ENCODE data around the gene C12orf42.

The C12orf42 gene

GRCh38 chr12:103336940-103337339, 158.8 kb downstream of the C12orf42 start:
- no peak for DNase-seq (ENCODE audit: low read depth in 2 of 2)

- no peak for DNase-seq (ENCODE audit: low read depth in 2 of 2)
Measured at GRCh38 chr12:103334466-103334865, 161.3 kb downstream of the C12orf42 start.

DNA sequence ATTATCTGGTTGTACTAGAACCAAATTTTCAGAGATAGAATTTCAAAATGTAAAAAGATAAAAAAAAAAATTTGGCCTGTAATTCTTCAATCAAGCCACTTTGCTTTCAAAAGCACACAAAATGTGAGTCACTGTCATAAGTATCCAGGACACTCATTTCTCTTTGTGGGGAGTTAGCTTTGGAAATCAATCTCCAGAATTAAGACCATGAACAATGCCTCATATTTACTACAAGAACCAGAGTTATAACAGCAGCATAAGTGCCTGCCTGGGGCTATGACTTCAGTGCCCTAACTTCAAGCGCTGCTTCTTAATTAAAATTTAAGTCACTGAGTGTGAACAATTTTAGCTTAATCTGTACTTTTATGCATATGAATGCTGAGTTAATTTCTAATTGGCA, 162.1 kb downstream of the C12orf42 start:
- DNase-seq (ENCODE audit: low read depth in 2 of 2), result no peak

GRCh38 chr12:103331643-103332042, 164.1 kb downstream of the C12orf42 start:
- DNase-seq (ENCODE audit: low read depth in 2 of 2), result no peak

- no peak for DNase-seq (ENCODE audit: low read depth in 2 of 2)
Measured at GRCh38 chr12:103330672-103331071, 165.1 kb downstream of the C12orf42 start.

DNA sequence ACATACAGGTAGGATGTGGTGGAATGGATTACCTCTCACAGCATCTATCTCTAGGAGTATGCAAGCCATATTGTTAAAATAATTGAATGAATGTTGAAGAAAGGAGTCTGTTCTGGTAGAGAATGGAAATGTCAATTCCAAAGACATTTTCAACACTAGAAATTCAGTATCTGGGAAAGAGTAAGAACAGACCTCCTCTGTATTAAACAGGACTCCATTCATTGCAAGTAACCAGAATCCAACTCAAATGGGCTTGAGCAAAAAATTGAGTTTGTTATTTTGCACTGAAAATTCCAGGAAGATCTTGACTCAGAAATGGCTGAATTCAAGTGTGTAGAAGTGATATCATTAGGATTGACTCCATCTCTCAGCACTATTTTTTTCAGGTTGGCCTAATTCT, 168.1 kb downstream of the C12orf42 start:
- no peak for DNase-seq (ENCODE audit: low read depth in 2 of 2)

GRCh38 chr12:103326190-103326589, 169.6 kb downstream of the C12orf42 start:
- DNase-seq (ENCODE audit: low read depth in 2 of 2), result no peak

DNA sequence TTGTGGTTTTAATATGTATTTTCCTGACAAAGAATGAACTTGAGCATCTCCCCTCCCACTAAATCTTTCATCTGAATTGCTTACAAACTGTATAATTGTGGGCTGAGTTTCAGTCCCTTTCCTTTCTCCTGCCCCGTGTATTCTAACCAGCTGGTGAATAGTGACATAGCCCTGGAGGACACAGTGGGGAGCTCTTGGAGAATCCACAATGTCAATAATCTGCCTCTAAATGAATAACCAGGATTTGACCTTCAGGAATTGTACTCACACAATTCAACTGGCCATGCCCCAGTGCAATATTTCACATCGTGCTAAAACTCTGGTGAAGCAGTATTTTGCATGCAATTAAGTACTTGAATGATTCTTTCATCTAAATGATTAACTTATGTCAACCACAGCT, 177.2 kb downstream of the C12orf42 start:
- DNase-seq (ENCODE audit: low read depth in 2 of 2), result no peak

DNA sequence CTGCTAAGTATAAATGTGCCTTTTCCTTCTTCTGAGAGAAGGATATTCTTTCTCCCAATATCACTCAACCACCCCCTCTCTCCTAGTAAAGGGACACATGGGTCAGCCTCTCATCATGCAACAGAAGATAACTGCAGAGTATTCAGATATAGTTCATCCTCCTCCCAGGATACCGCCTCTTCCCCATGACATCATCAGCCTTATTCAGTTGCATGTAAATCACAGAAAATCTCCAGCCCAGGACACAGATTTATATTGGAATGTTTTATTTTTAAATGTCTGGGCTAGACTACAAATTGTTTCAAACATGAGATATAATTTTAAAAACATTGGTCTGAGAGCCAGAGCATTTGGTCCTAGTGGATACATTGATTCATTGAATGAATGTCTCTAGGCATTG, 178.5 kb downstream of the C12orf42 start:
- DNase-seq (ENCODE audit: low read depth in 2 of 2), result no peak

DNA sequence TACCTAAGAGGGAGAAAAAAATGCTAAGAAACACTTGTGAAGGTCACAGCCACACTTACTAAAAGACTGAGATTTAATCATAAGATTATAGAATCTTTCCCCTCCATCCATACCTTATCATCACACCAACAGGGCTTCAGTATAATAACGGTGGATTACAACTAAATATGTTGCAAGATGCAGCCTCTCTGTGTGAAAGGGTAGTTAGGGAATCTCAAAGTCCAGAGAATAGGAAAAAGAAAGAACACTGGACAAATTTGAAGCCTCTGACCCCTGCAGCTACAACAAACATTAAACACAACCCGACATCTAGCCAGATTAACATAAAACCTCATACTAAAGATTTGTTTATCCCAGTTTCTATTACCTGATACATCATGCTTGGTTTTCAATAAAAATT, 181.0 kb downstream of the C12orf42 start:
- DNase-seq (ENCODE audit: low read depth in 2 of 2), result no peak

DNA sequence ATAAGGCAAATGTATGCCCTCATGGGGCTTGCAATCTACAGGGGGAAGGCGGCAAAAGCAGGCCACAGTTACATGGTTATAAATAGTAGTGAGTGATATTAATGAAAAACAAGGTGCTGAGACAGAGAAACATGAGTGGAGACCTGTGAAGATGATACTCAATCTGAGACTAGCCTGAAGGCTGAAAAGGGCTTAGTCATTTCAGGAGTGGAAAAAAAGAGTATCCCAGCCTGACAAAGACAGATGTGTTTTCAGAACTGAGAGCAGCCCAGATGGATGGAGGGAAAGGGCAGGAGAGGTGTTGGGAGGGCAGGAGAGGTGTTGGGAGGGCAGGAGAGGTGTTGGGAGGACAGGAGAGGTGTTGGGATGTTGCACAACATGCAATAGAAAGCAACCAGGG, 181.9 kb downstream of the C12orf42 start:
- DNase-seq (ENCODE audit: low read depth in 2 of 2), result no peak

DNA sequence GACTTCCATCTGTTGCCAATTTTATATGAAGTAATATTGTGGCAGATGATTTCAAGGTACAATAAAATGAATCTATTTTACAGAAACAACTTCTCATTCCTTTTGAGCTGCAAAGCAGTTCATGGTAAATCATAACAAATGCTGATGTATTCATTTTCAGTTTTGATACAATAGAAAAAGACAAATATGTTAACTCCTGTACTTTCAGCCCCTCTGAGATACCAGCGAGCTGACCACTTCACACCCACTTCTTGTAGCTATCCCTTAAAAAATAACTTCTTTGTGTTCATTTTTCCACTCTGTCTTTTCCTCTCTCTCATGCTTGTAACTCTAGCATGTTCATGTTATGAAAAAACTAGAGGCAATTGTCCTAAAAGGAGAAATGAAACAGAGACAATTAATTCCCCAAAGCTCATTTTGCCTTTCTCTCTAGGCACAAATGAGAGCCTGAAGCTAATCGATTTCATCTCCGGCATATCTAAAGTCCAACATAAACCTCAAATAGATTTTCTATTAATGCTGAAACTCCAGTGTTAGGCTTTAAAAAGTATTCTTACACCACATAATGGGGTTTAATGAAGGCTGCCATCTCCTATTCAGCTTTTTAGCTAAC, 182.9 kb downstream of the C12orf42 start:
- no peak for DNase-seq (ENCODE audit: low read depth in 2 of 2)

- no peak for DNase-seq (ENCODE audit: low read depth in 2 of 2)
Measured at GRCh38 chr12:103310546-103311270, 185.1 kb downstream of the C12orf42 start.

GRCh38 chr12:103308396-103308795, 187.4 kb downstream of the C12orf42 start:
- no peak for DNase-seq (ENCODE audit: low read depth in 2 of 2)

DNA sequence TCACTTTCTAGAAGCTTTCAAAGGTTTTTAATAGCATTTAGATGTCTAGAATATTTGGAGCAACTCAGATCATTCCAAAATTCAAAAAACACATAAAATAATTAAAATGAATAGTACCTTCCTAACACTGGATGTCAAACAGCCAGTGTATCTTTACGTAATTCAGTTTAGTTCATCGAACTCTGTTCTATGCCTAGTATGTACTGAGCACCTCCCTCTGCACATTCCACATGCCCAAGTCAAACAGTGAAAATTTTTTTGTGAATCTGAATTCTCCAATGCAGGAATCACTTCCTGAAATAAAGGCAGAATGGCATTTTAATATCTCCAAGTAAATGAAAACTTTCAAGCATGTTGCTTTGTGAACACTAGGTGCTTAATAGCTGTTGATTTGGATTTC, 192.3 kb downstream of the C12orf42 start:
- no peak for DNase-seq (ENCODE audit: low read depth in 2 of 2)

- no peak for DNase-seq (ENCODE audit: low read depth in 2 of 2)
Measured at GRCh38 chr12:103301642-103302591, 193.9 kb downstream of the C12orf42 start.

DNA sequence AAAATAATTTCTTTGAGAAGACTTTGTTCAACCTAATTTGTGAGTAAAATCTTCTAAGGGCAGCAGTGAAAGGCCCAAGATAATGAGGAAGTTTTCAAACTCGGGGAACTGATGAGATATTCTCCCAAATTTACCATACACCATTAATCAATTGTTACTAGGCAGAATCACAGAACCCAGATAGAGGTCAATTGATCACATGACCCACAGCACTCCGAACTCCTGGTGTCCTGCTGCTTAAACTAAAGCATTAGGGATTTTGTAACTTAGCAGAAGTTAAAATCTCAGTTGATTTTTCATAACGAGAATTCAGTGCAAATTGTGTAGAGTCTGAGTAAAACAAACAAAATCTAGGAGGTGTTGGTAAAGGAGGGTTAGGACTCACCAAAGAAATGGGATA, 207.8 kb downstream of the C12orf42 start:
- DNase-seq (ENCODE audit: low read depth in 2 of 2), result no peak

- DNase-seq (ENCODE audit: low read depth in 2 of 2), result no peak
Measured at GRCh38 chr12:103282124-103282523, 213.6 kb downstream of the C12orf42 start.

GRCh38 chr12:103279444-103279843, 216.3 kb downstream of the C12orf42 start:
- no peak for DNase-seq (ENCODE audit: low read depth in 2 of 2)

- DNase-seq (ENCODE audit: low read depth in 2 of 2), result no peak
Measured at GRCh38 chr12:103278329-103278728, 217.4 kb downstream of the C12orf42 start.

- no peak for DNase-seq (ENCODE audit: low read depth in 2 of 2)
Measured at GRCh38 chr12:103273645-103274044, 222.1 kb downstream of the C12orf42 start.

- no peak for DNase-seq (ENCODE audit: low read depth in 2 of 2)
Measured at GRCh38 chr12:103272949-103273348, 222.8 kb downstream of the C12orf42 start.

GRCh38 chr12:103269946-103270345, 225.8 kb downstream of the C12orf42 start:
- DNase-seq (ENCODE audit: low read depth in 2 of 2), result no peak

Data from stimulated activated CD8-positive, alpha-beta memory T cell treated with anti-CD3 and anti-CD28 coated beads, Interleukin-15, amount 100 ng/mL, for 4 hours (primary cell).